SK-N-SH (cell line): ENCODE data around the gene TM9SF2. TPM values are rescaled to one million over a fixed set of nuclear protein-coding genes. Genes with fewer than 3 reads are reported as not detected.

Source experiments
- CTCF ChIA-PET: fragments of 300-600, 350-600 bp; formaldehyde crosslinking; extraction: SDS; loops from one replicate; lab custom pipeline; 2021; lab: Yijun Ruan, JAX
- POLR2A ChIA-PET: fragments of 350-600 bp; sonication (Branson Sonifier 250); formaldehyde crosslinking; extraction: SDS; loops from one replicate; lab custom pipeline; 2020; ENCODE audit warnings: antibody characterized with exemption, inconsistent platforms; lab: Yijun Ruan, JAX
- DNase-seq: peaks from one replicate; pipeline ENCODE4 v3.0.0; 2012
- H2AFZ ChIP-seq: fragments of 200-600 bp; sonication (generic); 2 replicates; pipeline ENCODE4 v1.8.1; 2016; ENCODE audit warnings: antibody characterized with exemption, mild to moderate bottlenecking, low read depth
- H3F3A ChIP-seq: fragments of 200-600 bp; sonication (generic); replicated peaks from 2 replicates; pipeline ENCODE3; 2016; ENCODE audit warnings: antibody characterized with exemption, mild to moderate bottlenecking; ENCODE audit not compliant: insufficient read depth
- H3K27ac ChIP-seq, 2 experiments: fragments of 200-500 bp in 1 of 2; fragments of 200-600 bp in 1 of 2; sonication (Bioruptor generic) in 1 of 2; sonication (generic), shearing (Covaris generic) in 1 of 2; 2 replicates each; pipeline versions ENCODE4 v1.5.1 to v1.6.1; 2014 to 2016; ENCODE audit warnings: low read depth in 2 of 2, inconsistent platforms in 1 of 2, low read length in 1 of 2, mild to moderate bottlenecking in 1 of 2, mixed read lengths in 1 of 2
- H3K27me3 ChIP-seq: fragments of 200-600 bp; sonication (generic), shearing (Covaris generic); 2 replicates; pipeline ENCODE4 v1.6.1; 2016; ENCODE audit warnings: mixed run types; ENCODE audit not compliant: insufficient read depth
- H3K36me3 ChIP-seq, 2 experiments: fragments of 200-500 bp in 1 of 2; fragments of 200-600 bp in 1 of 2; sonication (Bioruptor generic) in 1 of 2; sonication (generic) in 1 of 2; replicated peaks in 1 of 2; 2 replicates each; pipeline versions ENCODE3 to v1.5.1; 2014 to 2016; ENCODE audit warnings: low read length in 1 of 2, mild to moderate bottlenecking in 1 of 2; ENCODE audit not compliant: insufficient read depth in 2 of 2, control insufficient read depth in 1 of 2
- H3K4me1 ChIP-seq, 2 experiments: fragments of 200-500 bp in 1 of 2; fragments of 200-600 bp in 1 of 2; sonication (Bioruptor generic) in 1 of 2; sonication (generic), shearing (Covaris generic) in 1 of 2; 2 replicates each; pipeline versions ENCODE4 v1.5.1 to v1.6.1; 2014 to 2016; ENCODE audit warnings: low read depth in 1 of 2, low read length in 1 of 2, mixed run types in 1 of 2; ENCODE audit not compliant: insufficient read depth in 2 of 2, control insufficient read depth in 1 of 2
- H3K4me2 ChIP-seq: fragments of 200-600 bp; sonication (generic), shearing (Covaris generic); 2 replicates; pipeline ENCODE4 v1.6.1; 2017; ENCODE audit warnings: mixed run types
- H3K4me3 ChIP-seq, 2 experiments: fragments of 200-500 bp in 1 of 2; fragments of 200-600 bp in 1 of 2; sonication (Bioruptor generic) in 1 of 2; sonication (generic), shearing (Covaris generic) in 1 of 2; 2 replicates each; pipeline versions ENCODE4 v1.5.1 to v1.8.1; 2014 to 2016; ENCODE audit warnings: low read depth in 2 of 2, inconsistent platforms in 1 of 2, low read length in 1 of 2, mild to moderate bottlenecking in 1 of 2, mixed read lengths in 1 of 2, moderate library complexity in 1 of 2
- H3K79me2 ChIP-seq: fragments of 200-600 bp; sonication (generic); 2 replicates; pipeline ENCODE4 v1.8.1; 2017; ENCODE audit warnings: mild to moderate bottlenecking; ENCODE audit not compliant: insufficient read depth
- H3K9ac ChIP-seq: fragments of 200-600 bp; sonication (generic); 2 replicates; pipeline ENCODE4 v1.6.1; 2017; ENCODE audit warnings: mixed run types
- H3K9me2 ChIP-seq: fragments of 200-600 bp; sonication (generic); 2 replicates; pipeline ENCODE4 v1.6.1; 2017; ENCODE audit warnings: mixed run types
- H3K9me3 ChIP-seq: fragments of 200-600 bp; sonication (generic); 2 replicates; pipeline ENCODE4 v1.6.1; 2017; ENCODE audit warnings: mixed run types, mild to moderate bottlenecking, moderate library complexity
- H4K20me1 ChIP-seq: fragments of 200-600 bp; sonication (generic); 2 replicates; pipeline ENCODE4 v1.6.1; 2017; ENCODE audit warnings: mild to moderate bottlenecking, mixed run types; ENCODE audit not compliant: insufficient read depth
- EP300 ChIP-seq, 2 experiments: IDR thresholded peaks; 2 replicates each; pipeline versions ENCODE4 v1.4.0 to v1.6.1; 2012; ENCODE audit warnings: borderline replicate concordance in 1 of 2, low read depth in 1 of 2, low read length in 1 of 2
- FOSL2 ChIP-seq: IDR thresholded peaks from 2 replicates; pipeline ENCODE4 v1.4.0; 2012; ENCODE audit warnings: low read depth, mild to moderate bottlenecking, moderate library complexity, borderline replicate concordance
- FOXJ3 ChIP-seq: sonication (generic); formaldehyde crosslinking; IDR thresholded peaks from 2 replicates; pipeline ENCODE4 v1.5.1; 2020; ENCODE audit warnings: mild to moderate bottlenecking, missing genetic modification reagents
- GABPA ChIP-seq: IDR thresholded peaks from 2 replicates; pipeline ENCODE4 v1.4.0; 2012; ENCODE audit warnings: low read depth, mild to moderate bottlenecking
- GATA2 ChIP-seq: sonication (generic); formaldehyde crosslinking; IDR thresholded peaks from 2 replicates; pipeline ENCODE4 v1.5.0; 2020; ENCODE audit warnings: mild to moderate bottlenecking, missing genetic modification reagents
- MEF2A ChIP-seq: IDR thresholded peaks from 2 replicates; pipeline ENCODE4 v1.4.0; 2012; ENCODE audit warnings: low read depth, borderline replicate concordance
- MXI1 ChIP-seq: IDR thresholded peaks from 2 replicates; pipeline ENCODE4 v1.6.1; 2012; ENCODE audit warnings: mild to moderate bottlenecking, low read depth, low read length, improper control_type of control experiment
- RAD21 ChIP-seq: IDR thresholded peaks from 2 replicates; pipeline ENCODE4 v1.6.1; 2012; ENCODE audit warnings: mild to moderate bottlenecking, low read length
- RXRA ChIP-seq: IDR thresholded peaks from 2 replicates; pipeline ENCODE4 v1.4.0; 2012; ENCODE audit warnings: low read depth, mild to moderate bottlenecking, borderline replicate concordance
- SIN3A ChIP-seq: IDR thresholded peaks from 2 replicates; pipeline ENCODE4 v1.6.1; 2012; ENCODE audit warnings: low read depth, mild to moderate bottlenecking, low read length, moderate library complexity, borderline replicate concordance
- SMC3 ChIP-seq: IDR thresholded peaks from 2 replicates; pipeline ENCODE4 v1.6.1; 2012; ENCODE audit warnings: low read depth, low read length, improper control_type of control experiment
- USF1 ChIP-seq: IDR thresholded peaks from 2 replicates; pipeline ENCODE4 v1.4.0; 2012; ENCODE audit warnings: low read depth, borderline replicate concordance
- ZBTB33 ChIP-seq: IDR thresholded peaks from 2 replicates; pipeline ENCODE4 v1.4.0; 2012; ENCODE audit warnings: low read depth, borderline replicate concordance
- WGBS: methylation state at CpG from one replicate; pipeline ENCODE4 v1.1.6; 2017; ENCODE audit warnings: low lambda C conversion rate; 5-methylcytosine and 5-hydroxymethylcytosine counted together
- polyA plus RNA-seq, 3 experiments: library from polyadenylated mRNA; depleted of rRNA; stranded (reverse); fragments of >200 nt; gene quantifications; 2 replicates each; pipeline ENCODE4 v1.2.3, GENCODE V29; 2012

Gene TM9SF2
- polyA plus RNA-seq, 1 of the 3 experiments (the other 2 are of a cell fraction), result 49.8 TPM

- CTCF ChIA-PET, result no interaction called here
These were observed 100.3 kb downstream of the TM9SF2 start for GRCh38 chr13:99601535-99601934.

GRCh38 chr13:99604636-99605035 lies 103.4 kb downstream of the TM9SF2 start:
- H3K27me3 ChIP-seq, result no peaks in the 10 kb centered on the region
- no peaks in the 10 kb centered on the region for H3K9me2 ChIP-seq
- no peak overlapping the region for H3K4me3 ChIP-seq
- H3K9ac ChIP-seq, result no peak overlapping the region
- no peaks in the 10 kb centered on the region for H3K9me3 ChIP-seq
- POLR2A ChIA-PET, result no interaction called here
- CTCF ChIA-PET, result no interaction called here
- TF ChIP-seq FOSL2, result no peak
- no peak for TF ChIP-seq GATA2 (CRISPR knock-in tag)
- TF ChIP-seq FOXJ3 (CRISPR knock-in tag), result no peak
- no peak for TF ChIP-seq SIN3A
- no peak for TF ChIP-seq RAD21
- no peak for TF ChIP-seq MEF2A
- no peak for TF ChIP-seq ZBTB33
- no peak for TF ChIP-seq MXI1
- TF ChIP-seq RXRA, result no peak
- TF ChIP-seq EP300 (IDR thresholded peaks at IDR 0.05; ENCODE audit: borderline replicate concordance in 1 of 2, low read depth in 1 of 2, low read length in 1 of 2), result no peak
- TF ChIP-seq USF1, result no peak
- TF ChIP-seq SMC3, result no peak
- H3K36me3 ChIP-seq, result no peaks in the 10 kb centered on the region
- H3K27ac ChIP-seq, result no peak overlapping the region
- no peaks in the 10 kb centered on the region for H3F3A ChIP-seq
- no peak overlapping the region for H3K4me2 ChIP-seq
- H3K79me2 ChIP-seq, result no peaks in the 10 kb centered on the region
- H3K4me1 ChIP-seq, result peaks cover 0 to 10% of the 10 kb centered on the region in 2 experiments; a peak in 1 of 4 replicates
- no peak for DNase-seq
- H4K20me1 ChIP-seq, result no peaks in the 10 kb centered on the region
- 97% methylated on average over 3 of the region's 3 CpGs for WGBS
- no peak overlapping the region for H2AFZ ChIP-seq

More at GRCh38 chr13:99601535-99601934, 100.3 kb downstream of the TM9SF2 start:
- WGBS, result 69% methylated on average over 5 of the region's 5 CpGs
- Histone ChIP-seq H3F3A (no peaks in the 10 kb centered on the region), H2AFZ (no peak overlapping the region), H3K79me2 (no peaks in the 10 kb centered on the region), H3K4me3 (no peak overlapping the region), H3K4me2 (no peak overlapping the region), H3K36me3 (no peaks in the 10 kb centered on the region), H3K27ac (no peak overlapping the region), H3K4me1 (peaks cover 0 to 7% of the 10 kb centered on the region in 2 experiments; a peak in 1 of 4 replicates), H4K20me1 (no peaks in the 10 kb centered on the region), H3K9ac (no peak overlapping the region), H3K9me2 (no peaks in the 10 kb centered on the region), H3K9me3 (no peaks in the 10 kb centered on the region), H3K27me3 (no peaks in the 10 kb centered on the region)
- DNase-seq, result no peak
- TF ChIP-seq GABPA, result no peak
- no peak for TF ChIP-seq USF1
- POLR2A ChIA-PET, result no interaction called here
